Measurements from ENCODE around the gene PALD1.

Gene PALD1

GRCh38 chr10:70575874-70576802 is 97.6 kb downstream of the PALD1 start:
- peak overlapping the region; percentile 45 for H3K4me3 ChIP-seq (ENCODE audit: low read length)
- TF ChIP-seq CTCF (IDR thresholded peaks at IDR 0.05; ENCODE audit: low read depth, low read length, poor library complexity, severe bottlenecking) (no peak), EZH2phosphoT487 (IDR thresholded peaks at IDR 0.05; ENCODE audit: borderline replicate concordance, low read length) (no peak)
- no peaks in the 10 kb centered on the region for H4K20me1 ChIP-seq (ENCODE audit: control insufficient read depth, insufficient read depth, low read depth, low read length)
- no peaks in the 10 kb centered on the region for H3K27me3 ChIP-seq (ENCODE audit: control insufficient read depth, low read length)
- peak overlapping the region; percentile 74 for H3K4me2 ChIP-seq (ENCODE audit: low read length)
- H3K79me2 ChIP-seq (ENCODE audit: control insufficient read depth, low read length) = no peaks in the 10 kb centered on the region
- no peaks in the 10 kb centered on the region for H3K36me3 ChIP-seq (ENCODE audit: control insufficient read depth, low read length)
- no peaks in the 10 kb centered on the region for H3K9me2 ChIP-seq (replicated peaks; ENCODE audit: control insufficient read depth, low read length)
- H3K9me3 ChIP-seq (ENCODE audit: control insufficient read depth, insufficient read depth, low read length) = no peaks in the 10 kb centered on the region
- peaks cover 3% of the 10 kb centered on the region for H3F3A ChIP-seq (ENCODE audit: control insufficient read depth, insufficient read depth)
- peak overlapping the region; percentile 58 for H3K27ac ChIP-seq (ENCODE audit: low read depth, low read length)
- H3K4me1 ChIP-seq (ENCODE audit: control insufficient read depth, low read length) = peaks cover 37% of the 10 kb centered on the region

GRCh38 chr10:70576803-70577517 is 98.4 kb downstream of the PALD1 start:
- Histone ChIP-seq H3K27me3 (ENCODE audit: control insufficient read depth, low read length) (no peaks in the 10 kb centered on the region), H3K9me3 (ENCODE audit: control insufficient read depth, insufficient read depth, low read length) (no peaks in the 10 kb centered on the region), H3K79me2 (ENCODE audit: control insufficient read depth, low read length) (no peaks in the 10 kb centered on the region), H3K4me3 (ENCODE audit: low read length) (peak overlapping the region; percentile 45), H3F3A (ENCODE audit: control insufficient read depth, insufficient read depth) (peaks cover 3% of the 10 kb centered on the region), H3K4me2 (ENCODE audit: low read length) (peak overlapping the region; percentile 74), H4K20me1 (ENCODE audit: control insufficient read depth, insufficient read depth, low read depth, low read length) (no peaks in the 10 kb centered on the region), H3K9me2 (replicated peaks; ENCODE audit: control insufficient read depth, low read length) (no peaks in the 10 kb centered on the region), H3K4me1 (ENCODE audit: control insufficient read depth, low read length) (peaks cover 37% of the 10 kb centered on the region), H3K27ac (ENCODE audit: low read depth, low read length) (peak overlapping the region; percentile 58), H3K36me3 (ENCODE audit: control insufficient read depth, low read length) (no peaks in the 10 kb centered on the region)
- TF ChIP-seq EZH2phosphoT487 (IDR thresholded peaks at IDR 0.05; ENCODE audit: borderline replicate concordance, low read length) (no peak), CTCF (IDR thresholded peaks at IDR 0.05; ENCODE audit: low read depth, low read length, poor library complexity, severe bottlenecking) (no peak)

GRCh38 chr10:70578371-70578947 is 99.9 kb downstream of the PALD1 start:
- Histone ChIP-seq H3K9me3 (ENCODE audit: control insufficient read depth, insufficient read depth, low read length) (no peaks in the 10 kb centered on the region), H3K9me2 (replicated peaks; ENCODE audit: control insufficient read depth, low read length) (no peaks in the 10 kb centered on the region), H3F3A (ENCODE audit: control insufficient read depth, insufficient read depth) (peaks cover 3% of the 10 kb centered on the region), H3K36me3 (ENCODE audit: control insufficient read depth, low read length) (no peaks in the 10 kb centered on the region), H3K4me3 (ENCODE audit: low read length) (no peak overlapping the region), H4K20me1 (ENCODE audit: control insufficient read depth, insufficient read depth, low read depth, low read length) (no peaks in the 10 kb centered on the region), H3K4me2 (ENCODE audit: low read length) (peak overlapping the region; percentile 10; the same call in 1 of the 2 replicates), H3K27ac (ENCODE audit: low read depth, low read length) (no peak overlapping the region), H3K79me2 (ENCODE audit: control insufficient read depth, low read length) (no peaks in the 10 kb centered on the region), H3K27me3 (ENCODE audit: control insufficient read depth, low read length) (peaks cover 2% of the 10 kb centered on the region; the same call in 1 of the 2 replicates), H3K4me1 (ENCODE audit: control insufficient read depth, low read length) (peaks cover 37% of the 10 kb centered on the region)
- no peak for TF ChIP-seq CTCF (IDR thresholded peaks at IDR 0.05; ENCODE audit: low read depth, low read length, poor library complexity, severe bottlenecking)
- TF ChIP-seq EZH2phosphoT487 (IDR thresholded peaks at IDR 0.05; ENCODE audit: borderline replicate concordance, low read length) = no peak

Data from DOHH2 (cell line).